Measurements from ENCODE around the gene SLC22A25. TPM values are rescaled to one million over a fixed set of nuclear protein-coding genes. Genes with fewer than 3 reads are reported as not detected.

Gene SLC22A25
- total RNA-seq, 2 donors from 2014 or later, result not detected

- 3 to 8% methylated on average over 1 of the region's 1 CpG for WGBS, 2 donors
- TF ChIP-seq POLR2A (IDR thresholded peaks at IDR 0.05), result no peak
- ATAC-seq, result no peak
- no peak overlapping the region for H3K27ac ChIP-seq
- H3K9me3 ChIP-seq, result no peaks in the 10 kb centered on the region
- no peak for DNase-seq
- H3K4me1 ChIP-seq, result peaks cover 6% of the 10 kb centered on the region
- no peaks in the 10 kb centered on the region for H3K27me3 ChIP-seq
- intact Hi-C loops (cut with DNase I), result no loop called here
- no peaks in the 10 kb centered on the region for H3K36me3 ChIP-seq (replicated peaks in 1 of 2; ENCODE audit: insufficient read depth in 1 of 2, low read depth in 2 of 2)
- no peak overlapping the region for H3K4me3 ChIP-seq
Observed at GRCh38 chr11:63229815-63230214, 13.6 kb downstream of the SLC22A25 start.

- Histone ChIP-seq H3K27ac (no peak overlapping the region), H3K4me1 (peaks cover 6% of the 10 kb centered on the region), H3K36me3 (replicated peaks in 1 of 2; ENCODE audit: insufficient read depth in 1 of 2, low read depth in 2 of 2) (no peaks in the 10 kb centered on the region), H3K9me3 (no peaks in the 10 kb centered on the region), H3K27me3 (no peaks in the 10 kb centered on the region), H3K4me3 (no peak overlapping the region)
- TF ChIP-seq POLR2A (IDR thresholded peaks at IDR 0.05) (no peak), CTCF (IDR thresholded peaks at IDR 0.05) (no peak)
- WGBS, 2 donors, result 94% methylated on average over 2 of the region's 2 CpGs
- no peak for ATAC-seq
- intact Hi-C loops (cut with DNase I), result no loop called here
- no peak for DNase-seq
Observed at GRCh38 chr11:63227521-63228107, 15.8 kb downstream of the SLC22A25 start.

- Histone ChIP-seq H3K4me3 (no peak overlapping the region), H3K27me3 (no peaks in the 10 kb centered on the region), H3K27ac (no peak overlapping the region), H3K36me3 (replicated peaks in 1 of 2; ENCODE audit: insufficient read depth in 1 of 2, low read depth in 2 of 2) (no peaks in the 10 kb centered on the region), H3K4me1 (peaks cover 6% of the 10 kb centered on the region), H3K9me3 (no peaks in the 10 kb centered on the region)
- intact Hi-C loops (cut with DNase I), result no loop called here
- TF ChIP-seq POLR2A (IDR thresholded peaks at IDR 0.05) (no peak), CTCF (IDR thresholded peaks at IDR 0.05) (no peak)
- 80 to 84% methylated on average over 1 of the region's 1 CpG for WGBS, 2 donors
- DNase-seq (no peak), ATAC-seq (no peak)
Observed at GRCh38 chr11:63226488-63227114, 16.8 kb downstream of the SLC22A25 start.

GRCh38 chr11:63214093-63214492 lies 29.3 kb downstream of the SLC22A25 start:
- Histone ChIP-seq H3K9me3 (no peaks in the 10 kb centered on the region), H3K27me3 (no peaks in the 10 kb centered on the region), H3K36me3 (replicated peaks in 1 of 2; ENCODE audit: insufficient read depth in 1 of 2, low read depth in 2 of 2) (no peaks in the 10 kb centered on the region), H3K4me1 (peaks cover 4% of the 10 kb centered on the region), H3K4me3 (no peak overlapping the region), H3K27ac (no peak overlapping the region)
- DNase-seq (no peak), ATAC-seq (no peak)
- WGBS, 2 donors, result 36 to 45% methylated on average over 4 of the region's 4 CpGs
- intact Hi-C loops (cut with DNase I), result loop anchor here (10.0 kb wide), 1 partner anchor 309 kb away; no protein-coding TSS in a partner anchor
- TF ChIP-seq POLR2A (IDR thresholded peaks at IDR 0.05) (no peak), CTCF (IDR thresholded peaks at IDR 0.05) (no peak)

DNA sequence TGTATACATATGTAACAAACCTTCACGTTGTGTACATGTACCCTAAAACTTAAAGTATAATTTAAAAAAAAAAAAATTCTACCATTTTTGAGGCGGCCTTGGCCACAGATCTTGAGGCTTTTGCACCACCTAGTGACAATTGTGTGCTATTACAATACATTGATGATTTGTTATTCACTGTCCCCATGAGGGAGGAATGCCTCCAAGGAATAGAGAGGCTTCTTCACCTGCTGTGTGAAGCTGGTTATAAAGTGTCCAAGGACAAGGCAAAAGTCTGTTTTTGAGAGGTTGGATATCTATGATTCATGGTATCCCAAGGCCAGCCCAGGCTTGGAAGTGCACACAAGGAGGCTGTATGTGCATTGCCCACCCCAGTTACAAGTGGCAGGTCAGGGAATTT lies 30.7 kb downstream of the SLC22A25 start:
- H3K27ac ChIP-seq, result no peak overlapping the region
- ATAC-seq (no peak), DNase-seq (peak in 1 of 4 donors; percentile 22)
- peaks cover 4% of the 10 kb centered on the region for H3K4me1 ChIP-seq
- intact Hi-C loops (cut with DNase I), result loop anchor here (10.0 kb wide), 1 partner anchor 308 kb away; no protein-coding TSS in a partner anchor
- H3K9me3 ChIP-seq, result no peaks in the 10 kb centered on the region
- 3 to 5% methylated on average over 2 of the region's 2 CpGs for WGBS, 2 donors
- H3K36me3 ChIP-seq (replicated peaks in 1 of 2; ENCODE audit: insufficient read depth in 1 of 2, low read depth in 2 of 2), result no peaks in the 10 kb centered on the region
- no peaks in the 10 kb centered on the region for H3K27me3 ChIP-seq
- TF ChIP-seq POLR2A (IDR thresholded peaks at IDR 0.05) (no peak), CTCF (IDR thresholded peaks at IDR 0.05) (peak in 6 of 7 experiments; percentile 30 to 63 (median 52))
- H3K4me3 ChIP-seq, result no peak overlapping the region

All from body of pancreas (tissue), 4 donors.